ENCODE data around the gene SLC4A11.

GRCh38 chr20:3251806-3252205, 12.8 kb upstream of the SLC4A11 start:
- no peak for TF ChIP-seq CTCF (IDR thresholded peaks at IDR 0.05; ENCODE audit: poor library complexity, severe bottlenecking)
- no peak for TF ChIP-seq SMC3 (conservative IDR thresholded peaks at IDR 0.05; ENCODE audit: poor library complexity)
- no peak for TF ChIP-seq POLR2AphosphoS5 (IDR thresholded peaks at IDR 0.05)
- no peak for TF ChIP-seq EP300 (conservative IDR thresholded peaks at IDR 0.05; ENCODE audit: poor library complexity, severe bottlenecking)
- TF ChIP-seq EZH2 (IDR thresholded peaks at IDR 0.05; ENCODE audit: borderline replicate concordance, insufficient read depth, low read length, poor library complexity, severe bottlenecking) = no peak
- no peak for TF ChIP-seq REST (IDR thresholded peaks at IDR 0.05; ENCODE audit: borderline replicate concordance)
